ENCODE measurements around the gene EMP3.

EMP3 gene

GRCh38 chr19:48318286-48318987 lies 6.9 kb upstream of the EMP3 start:
- no peak for DNase-seq

- DNase-seq, result peak; percentile 78
Observed at GRCh38 chr19:48319647-48320541, 5.5 kb upstream of the EMP3 start.

GRCh38 chr19:48321372-48321621 lies 4.1 kb upstream of the EMP3 start:
- DNase-seq, result peak; percentile 91

- peak; percentile 100 for DNase-seq
Observed at GRCh38 chr19:48321622-48322591, 3.4 kb upstream of the EMP3 start.

GRCh38 chr19:48329167-48329891 lies 4.0 kb downstream of the EMP3 start:
- no peak for DNase-seq

- peak; percentile 71 for DNase-seq
Observed at GRCh38 chr19:48330012-48330681, 4.8 kb downstream of the EMP3 start.

GRCh38 chr19:48332351-48332661 lies 7.0 kb downstream of the EMP3 start:
- DNase-seq, result no peak

GRCh38 chr19:48332662-48333466 lies 7.5 kb downstream of the EMP3 start:
- peak; percentile 85 for DNase-seq

GRCh38 chr19:48333467-48334384 lies 8.4 kb downstream of the EMP3 start:
- DNase-seq, result peak; percentile 92

- no peak for DNase-seq
Observed at GRCh38 chr19:48338253-48338755, 13.0 kb downstream of the EMP3 start.

- no peak for DNase-seq
Observed at GRCh38 chr19:48338802-48339503, 13.6 kb downstream of the EMP3 start.

- no peak for DNase-seq
Observed at GRCh38 chr19:48340995-48341394, 15.6 kb downstream of the EMP3 start.

GRCh38 chr19:48341515-48342413 lies 16.4 kb downstream of the EMP3 start:
- DNase-seq, result no peak

GRCh38 chr19:48342414-48342738 lies 17.0 kb downstream of the EMP3 start:
- no peak for DNase-seq

GRCh38 chr19:48342841-48343540 lies 17.6 kb downstream of the EMP3 start:
- no peak for DNase-seq

- no peak for DNase-seq
Observed at GRCh38 chr19:48344892-48345291, 19.5 kb downstream of the EMP3 start.

GRCh38 chr19:48346191-48346590 lies 20.8 kb downstream of the EMP3 start:
- no peak for DNase-seq

GRCh38 chr19:48348045-48348444 lies 22.7 kb downstream of the EMP3 start:
- DNase-seq, result no peak
